ENCODE measurements around the gene FASN. TPM values are rescaled to one million over a fixed set of nuclear protein-coding genes. Genes with fewer than 3 reads are reported as not detected.

Gene FASN
- total RNA-seq, 2 experiments from 2014 or later, result 239 to 259 TPM

GRCh38 chr17:82085031-82085861, 12.8 kb downstream of the FASN start:
- ChIA-PET POLR2A (interaction anchor here (0.6 kb wide), 1 partner anchor 16 kb away, joined by 3 read pairs; no protein-coding TSS in a partner anchor), CTCF (no interaction called here)
- H3K4me3 Mint-ChIP-seq, result no peak overlapping the region
- DNase-seq, result no peak
- no peaks in the 10 kb centered on the region for H3K9me3 Mint-ChIP-seq (ENCODE audit: low read depth)
- no peak overlapping the region for H3K27ac Mint-ChIP-seq
- peaks cover 19% of the 10 kb centered on the region for H3K36me3 Mint-ChIP-seq (ENCODE audit: low read depth)
- intact Hi-C loops (cut with DNase I, micrococcal nuclease), result no loop called here
- no peak for ATAC-seq
- no peaks in the 10 kb centered on the region for H3K27me3 Mint-ChIP-seq
- H3K4me1 Mint-ChIP-seq, result no peaks in the 10 kb centered on the region

- Mint-ChIP-seq H3K4me3 (no peak overlapping the region), H3K27me3 (no peaks in the 10 kb centered on the region), H3K36me3 (ENCODE audit: low read depth) (peaks cover 25% of the 10 kb centered on the region), H3K27ac (no peak overlapping the region), H3K4me1 (no peaks in the 10 kb centered on the region), H3K9me3 (ENCODE audit: low read depth) (no peaks in the 10 kb centered on the region)
- intact Hi-C loops (cut with DNase I, micrococcal nuclease), result no loop called here
- DNase-seq (no peak), ATAC-seq (no peak)
- CTCF ChIA-PET, result no interaction called here
- POLR2A ChIA-PET, result no interaction called here
These were observed 13.5 kb downstream of the FASN start for GRCh38 chr17:82084373-82085030.

GRCh38 chr17:82083533-82084359, 14.3 kb downstream of the FASN start:
- Mint-ChIP-seq H3K27ac (no peak overlapping the region), H3K27me3 (no peaks in the 10 kb centered on the region), H3K4me1 (no peaks in the 10 kb centered on the region), H3K36me3 (ENCODE audit: low read depth) (peaks cover 25% of the 10 kb centered on the region), H3K9me3 (ENCODE audit: low read depth) (no peaks in the 10 kb centered on the region), H3K4me3 (no peak overlapping the region)
- CTCF ChIA-PET, result no interaction called here
- intact Hi-C loops (cut with DNase I, micrococcal nuclease), result no loop called here
- ATAC-seq, result no peak
- POLR2A ChIA-PET, result no interaction called here
- DNase-seq, result no peak

- no peak for DNase-seq
- Mint-ChIP-seq H3K4me3 (no peak overlapping the region), H3K9me3 (ENCODE audit: low read depth) (no peaks in the 10 kb centered on the region), H3K4me1 (no peaks in the 10 kb centered on the region), H3K27me3 (no peaks in the 10 kb centered on the region), H3K36me3 (ENCODE audit: low read depth) (peaks cover 24% of the 10 kb centered on the region), H3K27ac (no peak overlapping the region)
- ChIA-PET CTCF (no interaction called here), POLR2A (no interaction called here)
- intact Hi-C loops (cut with DNase I, micrococcal nuclease), result no loop called here
- ATAC-seq, result no peak
These were observed 15.0 kb downstream of the FASN start for GRCh38 chr17:82083009-82083408.

GRCh38 chr17:82082456-82082855, 15.6 kb downstream of the FASN start:
- peaks cover 24% of the 10 kb centered on the region for H3K36me3 Mint-ChIP-seq (ENCODE audit: low read depth)
- ChIA-PET POLR2A (no interaction called here), CTCF (no interaction called here)
- no peak overlapping the region for H3K27ac Mint-ChIP-seq
- intact Hi-C loops (cut with DNase I, micrococcal nuclease), result no loop called here
- DNase-seq, result no peak
- no peak for ATAC-seq
- no peaks in the 10 kb centered on the region for H3K9me3 Mint-ChIP-seq (ENCODE audit: low read depth)
- no peak overlapping the region for H3K4me3 Mint-ChIP-seq
- H3K27me3 Mint-ChIP-seq, result no peaks in the 10 kb centered on the region
- H3K4me1 Mint-ChIP-seq, result no peaks in the 10 kb centered on the region

GRCh38 chr17:82081966-82082365, 16.1 kb downstream of the FASN start:
- Mint-ChIP-seq H3K4me3 (no peak overlapping the region), H3K9me3 (ENCODE audit: low read depth) (no peaks in the 10 kb centered on the region), H3K4me1 (no peaks in the 10 kb centered on the region), H3K27me3 (no peaks in the 10 kb centered on the region), H3K36me3 (ENCODE audit: low read depth) (peaks cover 24% of the 10 kb centered on the region), H3K27ac (no peak overlapping the region)
- POLR2A ChIA-PET, result no interaction called here
- ATAC-seq (no peak), DNase-seq (no peak)
- intact Hi-C loops (cut with DNase I, micrococcal nuclease), result no loop called here
- CTCF ChIA-PET, result no interaction called here

- DNase-seq (no peak), ATAC-seq (no peak)
- ChIA-PET CTCF (no interaction called here), POLR2A (no interaction called here)
- Mint-ChIP-seq H3K4me1 (no peaks in the 10 kb centered on the region), H3K9me3 (ENCODE audit: low read depth) (no peaks in the 10 kb centered on the region), H3K4me3 (no peak overlapping the region), H3K27me3 (no peaks in the 10 kb centered on the region), H3K36me3 (ENCODE audit: low read depth) (peaks cover 24% of the 10 kb centered on the region), H3K27ac (no peak overlapping the region)
- intact Hi-C loops (cut with DNase I, micrococcal nuclease), result no loop called here
These were observed 16.5 kb downstream of the FASN start for GRCh38 chr17:82081546-82081945.

GRCh38 chr17:82080789-82081464, 17.1 kb downstream of the FASN start:
- DNase-seq, result no peak
- Mint-ChIP-seq H3K9me3 (ENCODE audit: low read depth) (no peaks in the 10 kb centered on the region), H3K27me3 (no peaks in the 10 kb centered on the region), H3K36me3 (ENCODE audit: low read depth) (peaks cover 24% of the 10 kb centered on the region), H3K27ac (no peak overlapping the region), H3K4me3 (no peak overlapping the region), H3K4me1 (no peaks in the 10 kb centered on the region)
- intact Hi-C loops (cut with DNase I, micrococcal nuclease), result no loop called here
- POLR2A ChIA-PET, result no interaction called here
- CTCF ChIA-PET, result no interaction called here
- ATAC-seq, result no peak

GRCh38 chr17:82080048-82080788, 17.8 kb downstream of the FASN start:
- peaks cover 24% of the 10 kb centered on the region for H3K36me3 Mint-ChIP-seq (ENCODE audit: low read depth)
- no peaks in the 10 kb centered on the region for H3K9me3 Mint-ChIP-seq (ENCODE audit: low read depth)
- CTCF ChIA-PET, result no interaction called here
- H3K4me3 Mint-ChIP-seq, result no peak overlapping the region
- H3K27ac Mint-ChIP-seq, result no peak overlapping the region
- POLR2A ChIA-PET, result no interaction called here
- intact Hi-C loops (cut with DNase I, micrococcal nuclease), result no loop called here
- no peaks in the 10 kb centered on the region for H3K4me1 Mint-ChIP-seq
- no peak for DNase-seq
- H3K27me3 Mint-ChIP-seq, result no peaks in the 10 kb centered on the region
- no peak for ATAC-seq

GRCh38 chr17:82079001-82079677, 18.9 kb downstream of the FASN start:
- CTCF ChIA-PET, result no interaction called here
- intact Hi-C loops (cut with DNase I, micrococcal nuclease), result no loop called here
- Mint-ChIP-seq H3K27me3 (no peaks in the 10 kb centered on the region), H3K9me3 (ENCODE audit: low read depth) (no peaks in the 10 kb centered on the region), H3K4me1 (no peaks in the 10 kb centered on the region), H3K27ac (no peak overlapping the region), H3K4me3 (no peak overlapping the region), H3K36me3 (ENCODE audit: low read depth) (peaks cover 20% of the 10 kb centered on the region)
- POLR2A ChIA-PET, result no interaction called here
- ATAC-seq, result no peak
- no peak for DNase-seq

- POLR2A ChIA-PET, result no interaction called here
- Mint-ChIP-seq H3K36me3 (ENCODE audit: low read depth) (peaks cover 18% of the 10 kb centered on the region), H3K4me3 (no peak overlapping the region), H3K27me3 (no peaks in the 10 kb centered on the region), H3K4me1 (no peaks in the 10 kb centered on the region), H3K9me3 (ENCODE audit: low read depth) (no peaks in the 10 kb centered on the region), H3K27ac (no peak overlapping the region)
- intact Hi-C loops (cut with DNase I, micrococcal nuclease), result no loop called here
- ATAC-seq (no peak), DNase-seq (no peak)
- CTCF ChIA-PET, result no interaction called here
These were observed 19.6 kb downstream of the FASN start for GRCh38 chr17:82078433-82078832.

All from activated CD4-positive, alpha-beta T cell treated with anti-CD3 and anti-CD28 coated beads for 36 hours (primary cell).